GM19240 (cell line): ENCODE results near the gene ALPP.
"Not testable (repeated sequence)": the region's sequence is repeated elsewhere in the genome, so short reads cannot be mapped to it uniquely, and the experiment has no call there.

Experiments used
- DNase-seq: peaks from one replicate; pipeline ENCODE4 v3.0.0; 2011; ENCODE audit warnings: low spot score; ENCODE audit not compliant: insufficient read length

The ALPP gene

GRCh38 chr2:232422051-232422450 is 43.5 kb downstream of the ALPP start:
- no peak for DNase-seq

DNA sequence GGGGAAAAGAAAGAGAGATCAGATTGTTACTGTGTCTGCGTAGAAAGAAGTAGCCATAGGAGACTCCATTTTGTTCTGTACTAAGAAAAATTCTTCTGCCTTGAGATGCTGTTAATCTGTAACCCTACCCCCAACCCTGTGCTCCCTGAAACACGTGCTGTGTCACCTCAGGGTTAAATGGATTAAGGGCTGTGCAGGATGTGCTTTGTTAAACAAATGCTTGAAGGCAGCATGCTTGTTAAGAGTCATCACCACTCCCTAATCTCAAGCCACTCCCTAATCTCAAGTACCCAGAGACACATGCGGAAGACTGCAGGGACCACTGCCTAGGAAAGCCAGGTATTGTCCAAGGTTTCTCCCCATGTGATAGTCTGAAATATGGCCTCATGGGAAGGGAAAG is 44.4 kb downstream of the ALPP start:
- DNase-seq: not testable (repeated sequence)

- not testable (repeated sequence) for DNase-seq
Observed at GRCh38 chr2:232423407-232423806, 44.9 kb downstream of the ALPP start.

- DNase-seq: no peak
Observed at GRCh38 chr2:232431705-232432590, 53.4 kb downstream of the ALPP start.
